Fibroblast of mammary gland (primary cell): Measurements from ENCODE around the gene MUC2.
A peak's percentile ranks its signal among the peaks of the same experiment; 100 is the strongest.

ENCODE experiments used
- DNase-seq: peaks from one replicate; pipeline ENCODE4 v3.0.0-alpha.2; 2010; ENCODE audit warnings: low read depth
- H3K4me3 ChIP-seq: 2 replicates; pipeline ENCODE4 v1.5.1; 2011; ENCODE audit warnings: low read depth, mild to moderate bottlenecking, low read length, moderate library complexity; ENCODE audit not compliant: control insufficient read depth
- TF ChIP-seq, protein P1 (sequence below): conservative IDR thresholded peaks from 2 replicates; pipeline ENCODE4 v1.5.1; 2011; ENCODE audit warnings: low read depth, low read length, inconsistent platforms; ENCODE audit not compliant: control insufficient read depth, insufficient read depth

The MUC2 gene

DNA sequence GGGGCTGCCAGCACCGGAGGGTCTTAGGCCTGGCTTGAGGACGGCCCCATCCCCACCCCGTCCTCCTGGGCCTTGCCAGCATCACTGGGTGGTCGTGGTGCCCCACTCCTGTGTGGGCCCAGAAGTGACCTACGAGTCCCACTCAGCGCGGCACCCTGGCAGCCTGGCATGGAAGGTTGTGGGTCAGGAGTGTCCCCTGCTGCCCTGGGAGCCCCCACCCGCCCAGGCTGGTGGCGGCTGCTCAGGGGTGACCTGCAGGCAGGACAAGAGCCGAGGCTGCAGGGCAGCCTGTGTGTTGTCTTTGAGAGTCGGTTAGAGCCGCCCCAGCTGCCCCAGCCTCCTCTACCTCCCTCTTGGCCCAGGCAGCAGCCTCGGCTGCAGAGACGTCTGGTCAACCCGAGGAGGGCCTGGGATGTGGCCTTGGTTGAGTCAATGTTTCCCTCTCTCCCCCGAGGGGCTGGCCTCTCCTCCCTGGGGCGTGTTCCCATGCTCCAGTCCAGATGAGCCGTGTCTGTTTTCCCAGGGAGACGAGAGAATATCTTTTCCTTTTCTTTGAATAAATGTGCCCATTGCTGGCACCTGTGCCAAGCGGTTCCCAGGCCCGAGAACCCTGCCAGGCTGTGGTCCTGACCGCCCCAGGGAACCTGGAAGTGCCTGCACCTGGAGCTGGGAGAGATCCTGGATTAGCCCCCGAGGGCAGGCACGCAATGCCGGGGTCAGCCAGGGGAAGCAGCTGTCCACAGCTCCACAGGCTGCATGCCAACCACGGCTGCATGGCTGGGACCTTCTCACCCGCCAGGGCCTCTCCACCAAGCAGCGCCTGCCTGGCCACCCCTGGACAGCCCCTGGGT, 47.4 kb downstream of the MUC2 start:
- no peak overlapping the region for H3K4me3 ChIP-seq
- peak; percentile 3 for DNase-seq
- TF ChIP-seq, protein P1, sequence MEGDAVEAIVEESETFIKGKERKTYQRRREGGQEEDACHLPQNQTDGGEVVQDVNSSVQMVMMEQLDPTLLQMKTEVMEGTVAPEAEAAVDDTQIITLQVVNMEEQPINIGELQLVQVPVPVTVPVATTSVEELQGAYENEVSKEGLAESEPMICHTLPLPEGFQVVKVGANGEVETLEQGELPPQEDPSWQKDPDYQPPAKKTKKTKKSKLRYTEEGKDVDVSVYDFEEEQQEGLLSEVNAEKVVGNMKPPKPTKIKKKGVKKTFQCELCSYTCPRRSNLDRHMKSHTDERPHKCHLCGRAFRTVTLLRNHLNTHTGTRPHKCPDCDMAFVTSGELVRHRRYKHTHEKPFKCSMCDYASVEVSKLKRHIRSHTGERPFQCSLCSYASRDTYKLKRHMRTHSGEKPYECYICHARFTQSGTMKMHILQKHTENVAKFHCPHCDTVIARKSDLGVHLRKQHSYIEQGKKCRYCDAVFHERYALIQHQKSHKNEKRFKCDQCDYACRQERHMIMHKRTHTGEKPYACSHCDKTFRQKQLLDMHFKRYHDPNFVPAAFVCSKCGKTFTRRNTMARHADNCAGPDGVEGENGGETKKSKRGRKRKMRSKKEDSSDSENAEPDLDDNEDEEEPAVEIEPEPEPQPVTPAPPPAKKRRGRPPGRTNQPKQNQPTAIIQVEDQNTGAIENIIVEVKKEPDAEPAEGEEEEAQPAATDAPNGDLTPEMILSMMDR, result no peak

DNA sequence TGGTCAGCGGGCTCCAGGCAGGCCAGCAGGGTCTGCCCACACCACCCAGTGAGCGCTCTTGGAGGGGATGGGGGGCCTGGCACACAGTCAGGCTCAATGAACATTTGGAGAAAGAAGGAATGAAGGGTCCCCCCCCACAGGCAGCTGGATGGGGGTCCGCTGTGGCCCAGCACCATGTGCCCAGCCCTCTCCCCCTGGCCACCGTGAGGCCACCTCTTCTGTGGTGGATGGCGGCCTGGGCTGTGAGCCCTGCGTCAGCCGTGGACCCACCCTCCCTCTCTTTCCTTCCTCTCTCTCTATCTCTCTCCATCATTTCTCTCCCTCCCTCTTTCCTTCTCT, 48.0 kb downstream of the MUC2 start:
- TF ChIP-seq, protein P1, result no peak
- DNase-seq, result no peak
- H3K4me3 ChIP-seq, result no peak overlapping the region

DNA sequence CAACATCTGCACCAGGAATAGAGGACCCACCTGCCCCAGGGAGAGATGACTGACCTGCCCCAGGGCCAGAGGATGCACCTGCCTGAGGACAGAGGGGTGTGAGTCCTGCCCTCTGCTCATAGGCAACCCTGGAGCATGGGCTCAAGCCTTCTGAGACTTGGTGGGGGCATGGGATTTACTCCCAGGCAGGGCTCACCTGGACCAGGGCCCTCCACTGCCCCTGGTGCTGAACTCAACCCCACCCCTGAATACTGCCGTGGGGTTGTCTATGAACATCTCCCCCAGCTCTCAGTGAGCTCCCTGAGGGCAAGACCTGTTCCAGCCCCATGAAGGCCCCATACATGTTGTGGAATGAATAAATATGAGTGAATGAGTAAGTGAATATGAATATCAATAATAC, 49.3 kb downstream of the MUC2 start:
- no peak overlapping the region for H3K4me3 ChIP-seq
- DNase-seq, result no peak
- TF ChIP-seq, protein P1, result no peak
